ENCODE data around the gene RHOJ. TPM values are rescaled to one million over a fixed set of nuclear protein-coding genes. Genes with fewer than 3 reads are reported as not detected.
A peak's percentile ranks its signal among the peaks of the same experiment; 100 is the strongest.

RHOJ gene
- total and polyA plus RNA-seq, 4 donors = 1.0 to 1.7 (median 1.2) TPM

GRCh38 chr14:63179383-63179782 is 24.9 kb upstream of the RHOJ start:
- TF ChIP-seq MAX (IDR thresholded peaks at IDR 0.05) = no peak
- TF ChIP-seq GABPA (IDR thresholded peaks at IDR 0.05 in 1 of 2, conservative IDR thresholded peaks at IDR 0.05 in 1 of 2) = no peak
- no peak for TF ChIP-seq NR2F2 (IDR thresholded peaks at IDR 0.05)
- no peak for TF ChIP-seq REST (IDR thresholded peaks at IDR 0.05)
- TF ChIP-seq SP1 (IDR thresholded peaks at IDR 0.05) = no peak
- H3K27me3 ChIP-seq (ENCODE audit: control insufficient read depth in 4 of 4, insufficient read depth in 4 of 4, low read length in 3 of 4) = no peaks in the 10 kb centered on the region
- H3K36me3 ChIP-seq (ENCODE audit: control insufficient read depth in 4 of 4, insufficient read depth in 3 of 4, low read depth in 1 of 4, low read length in 3 of 4) = no peaks in the 10 kb centered on the region
- H3K4me1 ChIP-seq (ENCODE audit: control insufficient read depth in 4 of 4, insufficient read depth in 4 of 4, low read length in 3 of 4) = no peaks in the 10 kb centered on the region
- no peak overlapping the region for H3K27ac ChIP-seq (ENCODE audit: low read depth in 1 of 2, low read length in 2 of 2)
- WGBS = 86% methylated on average over 4 of the region's 4 CpGs
- no peaks in the 10 kb centered on the region for H3K9me3 ChIP-seq (ENCODE audit: control insufficient read depth in 4 of 4, low read length in 3 of 4)
- H3K9ac ChIP-seq (ENCODE audit: low read depth in 1 of 2, low read length in 2 of 2) = no peak overlapping the region
- DNase-seq (ENCODE audit: low spot score) = no peak
- no peak overlapping the region for H3K4me3 ChIP-seq (ENCODE audit: low read depth in 1 of 3, low read length in 3 of 3)

GRCh38 chr14:63180011-63180410 is 24.2 kb upstream of the RHOJ start:
- H3K9me3 ChIP-seq (ENCODE audit: control insufficient read depth in 4 of 4, low read length in 3 of 4) = no peaks in the 10 kb centered on the region
- no peak for DNase-seq (ENCODE audit: low spot score)
- no peaks in the 10 kb centered on the region for H3K27me3 ChIP-seq (ENCODE audit: control insufficient read depth in 4 of 4, insufficient read depth in 4 of 4, low read length in 3 of 4)
- H3K27ac ChIP-seq (ENCODE audit: low read depth in 1 of 2, low read length in 2 of 2) = no peak overlapping the region
- H3K9ac ChIP-seq (ENCODE audit: low read depth in 1 of 2, low read length in 2 of 2) = no peak overlapping the region
- no peaks in the 10 kb centered on the region for H3K36me3 ChIP-seq (ENCODE audit: control insufficient read depth in 4 of 4, insufficient read depth in 3 of 4, low read depth in 1 of 4, low read length in 3 of 4)
- H3K4me3 ChIP-seq (ENCODE audit: low read depth in 1 of 3, low read length in 3 of 3) = no peak overlapping the region
- no peak for TF ChIP-seq SP1 (IDR thresholded peaks at IDR 0.05)
- TF ChIP-seq YY1 (IDR thresholded peaks at IDR 0.05) = no peak
- TF ChIP-seq FOXA2 (IDR thresholded peaks at IDR 0.05) = no peak
- WGBS = 77% methylated on average over 3 of the region's 3 CpGs
- H3K4me1 ChIP-seq (ENCODE audit: control insufficient read depth in 4 of 4, insufficient read depth in 4 of 4, low read length in 3 of 4) = no peaks in the 10 kb centered on the region

- WGBS = 47% methylated on average over 3 of the region's 3 CpGs
- Histone ChIP-seq H3K27me3 (ENCODE audit: control insufficient read depth in 4 of 4, insufficient read depth in 4 of 4, low read length in 3 of 4) (peaks cover 0 to 2% (median under 1%) of the 10 kb centered on the region in 4 donors), H3K36me3 (ENCODE audit: control insufficient read depth in 4 of 4, insufficient read depth in 3 of 4, low read depth in 1 of 4, low read length in 3 of 4) (no peaks in the 10 kb centered on the region), H3K9me3 (ENCODE audit: control insufficient read depth in 4 of 4, low read length in 3 of 4) (no peaks in the 10 kb centered on the region), H3K4me1 (ENCODE audit: control insufficient read depth in 4 of 4, insufficient read depth in 4 of 4, low read length in 3 of 4) (no peaks in the 10 kb centered on the region), H3K4me3 (ENCODE audit: low read depth in 1 of 3, low read length in 3 of 3) (no peak overlapping the region), H3K9ac (ENCODE audit: low read depth in 1 of 2, low read length in 2 of 2) (no peak overlapping the region), H3K27ac (ENCODE audit: low read depth in 1 of 2, low read length in 2 of 2) (no peak overlapping the region)
- no peak for TF ChIP-seq REST (IDR thresholded peaks at IDR 0.05)
- no peak for TF ChIP-seq YY1 (IDR thresholded peaks at IDR 0.05)
- TF ChIP-seq NR2F2 (IDR thresholded peaks at IDR 0.05) = peak; percentile 29
- no peak for DNase-seq (ENCODE audit: low spot score)
These were observed 21.3 kb upstream of the RHOJ start for GRCh38 chr14:63182968-63183367.

Measured in liver (tissue), 9 donors.